NCI-H226 (cell line): Measurements from ENCODE around the gene GALK2.
A peak's percentile ranks its signal among the peaks of the same experiment; 100 is the strongest.
"Not testable (repeated sequence)": the region's sequence is repeated elsewhere in the genome, so short reads cannot be mapped to it uniquely, and the experiment has no call there.

Source experiments
- DNase-seq: peaks from one replicate; pipeline ENCODE4 v3.0.0-alpha.2; 2015

GALK2 gene

GRCh38 chr15:49168016-49168415 is 2.0 kb upstream of the GALK2 start:
- no peak for DNase-seq

- DNase-seq, result no peak
Measured at GRCh38 chr15:49171790-49172189, 1.7 kb downstream of the GALK2 start.

GRCh38 chr15:49174902-49175301 is 4.9 kb downstream of the GALK2 start:
- DNase-seq, result no peak

GRCh38 chr15:49175582-49176397 is 5.7 kb downstream of the GALK2 start:
- not testable (repeated sequence) for DNase-seq

GRCh38 chr15:49178497-49178896 is 8.4 kb downstream of the GALK2 start:
- DNase-seq, result no peak

GRCh38 chr15:49179433-49180190 is 9.6 kb downstream of the GALK2 start:
- DNase-seq, result no peak

GRCh38 chr15:49182128-49182527 is 12.1 kb downstream of the GALK2 start:
- no peak for DNase-seq

- DNase-seq, result not testable (repeated sequence)
Measured at GRCh38 chr15:49183741-49184140, 13.7 kb downstream of the GALK2 start.

- no peak for DNase-seq
Measured at GRCh38 chr15:49185473-49185872, 15.4 kb downstream of the GALK2 start.

GRCh38 chr15:49187549-49188245 is 17.6 kb downstream of the GALK2 start:
- peak; percentile 22 for DNase-seq

GRCh38 chr15:49188933-49189332 is 18.9 kb downstream of the GALK2 start:
- no peak for DNase-seq

GRCh38 chr15:49189631-49190030 is 19.6 kb downstream of the GALK2 start:
- no peak for DNase-seq

- DNase-seq, result no peak
Measured at GRCh38 chr15:49190586-49190985, 20.5 kb downstream of the GALK2 start.

GRCh38 chr15:49191892-49192291 is 21.8 kb downstream of the GALK2 start:
- DNase-seq, result no peak

- DNase-seq, result no peak
Measured at GRCh38 chr15:49196856-49197255, 26.8 kb downstream of the GALK2 start.

GRCh38 chr15:49199666-49200065 is 29.6 kb downstream of the GALK2 start:
- no peak for DNase-seq

- DNase-seq, result no peak
Measured at GRCh38 chr15:49200347-49200746, 30.3 kb downstream of the GALK2 start.

- not testable (repeated sequence) for DNase-seq
Measured at GRCh38 chr15:49208102-49208501, 38.1 kb downstream of the GALK2 start.

GRCh38 chr15:49212897-49213296 is 42.9 kb downstream of the GALK2 start:
- DNase-seq, result no peak

- DNase-seq, result no peak
Measured at GRCh38 chr15:49215768-49216739, 46.0 kb downstream of the GALK2 start.

- DNase-seq, result no peak
Measured at GRCh38 chr15:49223536-49224274, 53.7 kb downstream of the GALK2 start.
